ENCODE measurements around the gene UFC1. TPM values are rescaled to one million over a fixed set of nuclear protein-coding genes. Genes with fewer than 3 reads are reported as not detected.

The UFC1 gene
- total and polyA plus RNA-seq, 2 of the 13 experiments (the other 11 are each of a cell fraction or from before 2014, with no cell fraction given) = 72.8 to 85.2 TPM

- peak; percentile 84 to 89 for TF ChIP-seq HMGXB4 (CRISPR knock-in tag; IDR thresholded peaks at IDR 0.05; ENCODE audit: borderline replicate concordance in 1 of 2, low read depth in 1 of 2)
- TF ChIP-seq ZNF777 (CRISPR knock-in tag; IDR thresholded peaks at IDR 0.05) = no peak
- no peak for TF ChIP-seq SMARCC2 (IDR thresholded peaks at IDR 0.05)
- TF ChIP-seq BRCA1 (CRISPR knock-in tag; IDR thresholded peaks at IDR 0.05) = no peak
- no peak for TF ChIP-seq ZNF784 (CRISPR knock-in tag; IDR thresholded peaks at IDR 0.05; ENCODE audit: borderline replicate concordance)
- 0 out of 2 replicates have a peak, but pooled peaks have one; percentile 26 for TF ChIP-seq MLX (CRISPR knock-in tag; IDR thresholded peaks at IDR 0.05)
- peak; percentile 87 for TF ChIP-seq SPEN (CRISPR knock-in tag; IDR thresholded peaks at IDR 0.05; ENCODE audit: low read depth)
- no peak for TF ChIP-seq ZBTB8A (CRISPR knock-in tag; IDR thresholded peaks at IDR 0.05; ENCODE audit: borderline replicate concordance, low read depth)
- no peak for TF ChIP-seq RFXANK (CRISPR knock-in tag; IDR thresholded peaks at IDR 0.05)
- no peak for TF ChIP-seq ZNF20 (CRISPR knock-in tag; IDR thresholded peaks at IDR 0.05)
- TF ChIP-seq BCL3 (CRISPR knock-in tag; IDR thresholded peaks at IDR 0.05) = peak; percentile 38; the same call in 1 of the 2 replicates
- 0 out of 2 replicates have a peak, but pooled peaks have one; percentile 44 for TF ChIP-seq ZNF776 (CRISPR knock-in tag; IDR thresholded peaks at IDR 0.05)
- TF ChIP-seq FOXC1 (CRISPR knock-in tag; IDR thresholded peaks at IDR 0.05; ENCODE audit: borderline replicate concordance) = 0 out of 2 replicates have a peak, but pooled peaks have one; percentile 71
- peak; percentile 64 for TF ChIP-seq SALL1 (CRISPR knock-in tag; IDR thresholded peaks at IDR 0.05)
- TF ChIP-seq ZXDC (CRISPR knock-in tag; IDR thresholded peaks at IDR 0.05) = no peak
- no peak for TF ChIP-seq MATR3 (CRISPR knock-in tag; IDR thresholded peaks at IDR 0.05)
- no peak for TF ChIP-seq THRA (CRISPR knock-in tag; IDR thresholded peaks at IDR 0.05; ENCODE audit: borderline replicate concordance)
- TF ChIP-seq NFE2L2 (IDR thresholded peaks at IDR 0.05; ENCODE audit: low read length) = no peak
- no peak for TF ChIP-seq ZNF891 (CRISPR knock-in tag; IDR thresholded peaks at IDR 0.05)
- TF ChIP-seq ARNT2 (CRISPR knock-in tag; IDR thresholded peaks at IDR 0.05; ENCODE audit: low read depth) = peak; percentile 77
Measured at GRCh38 chr1:161165742-161166668, 12.2 kb downstream of the UFC1 start, which contains the start of gene PPOX (continued).

All from HepG2 (cell line).